ENCODE results near the gene TSPAN2.

GRCh38 chr1:115088871-115089419, 358 bp downstream of the TSPAN2 start:
- TF ChIP-seq CTCF (IDR thresholded peaks at IDR 0.05) (no peak), EP300 (IDR thresholded peaks at IDR 0.05; ENCODE audit: low read depth) (no peak)
